HepG2 (cell line): Measurements from ENCODE around the gene KIF21B.

ENCODE experiments used
- GATAD2A ChIP-seq: IDR thresholded peaks from 2 replicates; pipeline ENCODE4 v1.6.1; 2016
- NFE2L1 ChIP-seq: sonication (generic); formaldehyde crosslinking; IDR thresholded peaks from 2 replicates; pipeline ENCODE4 v1.4.0; 2020; ENCODE audit warnings: missing genetic modification reagents, mild to moderate bottlenecking, borderline replicate concordance
- POLR2AphosphoS5 ChIP-seq: IDR thresholded peaks from 2 replicates; pipeline ENCODE4 v1.6.1; 2012; ENCODE audit warnings: low read depth, low read length
- YY1 ChIP-seq: IDR thresholded peaks from 2 replicates; pipeline ENCODE4 v1.6.1; 2011; ENCODE audit warnings: low read length, low read depth, moderate library complexity, mild to moderate bottlenecking; ENCODE audit not compliant: insufficient read depth, insufficient replicate concordance
- ZKSCAN1 ChIP-seq: fragments of 150-350 bp; IDR thresholded peaks from 2 replicates; pipeline ENCODE4 v1.6.1; 2014; ENCODE audit warnings: low read length
- TF ChIP-seq, protein P1 (sequence below): sonication (generic); formaldehyde crosslinking; IDR thresholded peaks from 2 replicates; pipeline ENCODE4 v1.4.0; 2020; ENCODE audit warnings: missing genetic modification reagents
- TF ChIP-seq, protein P2 (sequence below): sonication (generic); formaldehyde crosslinking; IDR thresholded peaks from 2 replicates; pipeline ENCODE4 v1.5.1; 2020; ENCODE audit warnings: missing genetic modification reagents, mild to moderate bottlenecking, borderline replicate concordance
- TF ChIP-seq, protein P3 (sequence below): sonication (generic); formaldehyde crosslinking; IDR thresholded peaks from 2 replicates; pipeline ENCODE4 v1.4.0; 2020; ENCODE audit warnings: missing genetic modification reagents, borderline replicate concordance
- TF ChIP-seq, protein P4 (sequence below): sonication (generic); formaldehyde crosslinking; IDR thresholded peaks from 2 replicates; pipeline ENCODE4 v1.5.0; 2020; ENCODE audit warnings: mild to moderate bottlenecking, missing genetic modification reagents, moderate library complexity
- TF ChIP-seq, protein P5 (sequence below), 2 experiments: IDR thresholded peaks; 2 replicates each; pipeline ENCODE4 v1.6.1; 2011 to 2012; ENCODE audit warnings: low read length in 2 of 2, borderline replicate concordance in 1 of 2, low read depth in 1 of 2, mild to moderate bottlenecking in 1 of 2, moderate library complexity in 1 of 2

DNA sequence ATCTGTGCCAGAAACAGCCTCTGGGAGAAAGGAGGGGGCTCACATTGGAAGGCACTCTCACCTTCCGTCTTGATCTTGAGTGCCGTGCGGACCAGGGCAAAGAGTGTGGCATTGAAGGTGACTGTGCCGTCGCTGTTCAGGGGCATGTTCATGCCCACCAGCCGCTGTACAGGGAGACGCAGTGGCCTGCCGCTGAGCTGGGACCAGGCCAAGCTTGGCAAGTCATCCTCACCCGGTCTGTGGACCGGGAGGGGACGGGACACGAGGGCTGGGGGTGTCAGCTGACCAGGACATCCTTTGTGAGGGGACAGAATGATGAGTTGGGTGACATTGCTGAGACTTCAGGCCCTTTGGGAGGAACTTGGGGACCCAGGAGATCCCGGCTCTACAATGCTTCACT lies 25.0 kb upstream of the KIF21B start:
- no peak for TF ChIP-seq YY1
- TF ChIP-seq, protein P1, sequence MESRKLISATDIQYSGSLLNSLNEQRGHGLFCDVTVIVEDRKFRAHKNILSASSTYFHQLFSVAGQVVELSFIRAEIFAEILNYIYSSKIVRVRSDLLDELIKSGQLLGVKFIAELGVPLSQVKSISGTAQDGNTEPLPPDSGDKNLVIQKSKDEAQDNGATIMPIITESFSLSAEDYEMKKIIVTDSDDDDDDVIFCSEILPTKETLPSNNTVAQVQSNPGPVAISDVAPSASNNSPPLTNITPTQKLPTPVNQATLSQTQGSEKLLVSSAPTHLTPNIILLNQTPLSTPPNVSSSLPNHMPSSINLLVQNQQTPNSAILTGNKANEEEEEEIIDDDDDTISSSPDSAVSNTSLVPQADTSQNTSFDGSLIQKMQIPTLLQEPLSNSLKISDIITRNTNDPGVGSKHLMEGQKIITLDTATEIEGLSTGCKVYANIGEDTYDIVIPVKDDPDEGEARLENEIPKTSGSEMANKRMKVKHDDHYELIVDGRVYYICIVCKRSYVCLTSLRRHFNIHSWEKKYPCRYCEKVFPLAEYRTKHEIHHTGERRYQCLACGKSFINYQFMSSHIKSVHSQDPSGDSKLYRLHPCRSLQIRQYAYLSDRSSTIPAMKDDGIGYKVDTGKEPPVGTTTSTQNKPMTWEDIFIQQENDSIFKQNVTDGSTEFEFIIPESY, result no peak
- TF ChIP-seq, protein P2, sequence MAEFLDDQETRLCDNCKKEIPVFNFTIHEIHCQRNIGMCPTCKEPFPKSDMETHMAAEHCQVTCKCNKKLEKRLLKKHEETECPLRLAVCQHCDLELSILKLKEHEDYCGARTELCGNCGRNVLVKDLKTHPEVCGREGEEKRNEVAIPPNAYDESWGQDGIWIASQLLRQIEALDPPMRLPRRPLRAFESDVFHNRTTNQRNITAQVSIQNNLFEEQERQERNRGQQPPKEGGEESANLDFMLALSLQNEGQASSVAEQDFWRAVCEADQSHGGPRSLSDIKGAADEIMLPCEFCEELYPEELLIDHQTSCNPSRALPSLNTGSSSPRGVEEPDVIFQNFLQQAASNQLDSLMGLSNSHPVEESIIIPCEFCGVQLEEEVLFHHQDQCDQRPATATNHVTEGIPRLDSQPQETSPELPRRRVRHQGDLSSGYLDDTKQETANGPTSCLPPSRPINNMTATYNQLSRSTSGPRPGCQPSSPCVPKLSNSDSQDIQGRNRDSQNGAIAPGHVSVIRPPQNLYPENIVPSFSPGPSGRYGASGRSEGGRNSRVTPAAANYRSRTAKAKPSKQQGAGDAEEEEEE (CRISPR knock-in tag), result no peak
- TF ChIP-seq, protein P3, sequence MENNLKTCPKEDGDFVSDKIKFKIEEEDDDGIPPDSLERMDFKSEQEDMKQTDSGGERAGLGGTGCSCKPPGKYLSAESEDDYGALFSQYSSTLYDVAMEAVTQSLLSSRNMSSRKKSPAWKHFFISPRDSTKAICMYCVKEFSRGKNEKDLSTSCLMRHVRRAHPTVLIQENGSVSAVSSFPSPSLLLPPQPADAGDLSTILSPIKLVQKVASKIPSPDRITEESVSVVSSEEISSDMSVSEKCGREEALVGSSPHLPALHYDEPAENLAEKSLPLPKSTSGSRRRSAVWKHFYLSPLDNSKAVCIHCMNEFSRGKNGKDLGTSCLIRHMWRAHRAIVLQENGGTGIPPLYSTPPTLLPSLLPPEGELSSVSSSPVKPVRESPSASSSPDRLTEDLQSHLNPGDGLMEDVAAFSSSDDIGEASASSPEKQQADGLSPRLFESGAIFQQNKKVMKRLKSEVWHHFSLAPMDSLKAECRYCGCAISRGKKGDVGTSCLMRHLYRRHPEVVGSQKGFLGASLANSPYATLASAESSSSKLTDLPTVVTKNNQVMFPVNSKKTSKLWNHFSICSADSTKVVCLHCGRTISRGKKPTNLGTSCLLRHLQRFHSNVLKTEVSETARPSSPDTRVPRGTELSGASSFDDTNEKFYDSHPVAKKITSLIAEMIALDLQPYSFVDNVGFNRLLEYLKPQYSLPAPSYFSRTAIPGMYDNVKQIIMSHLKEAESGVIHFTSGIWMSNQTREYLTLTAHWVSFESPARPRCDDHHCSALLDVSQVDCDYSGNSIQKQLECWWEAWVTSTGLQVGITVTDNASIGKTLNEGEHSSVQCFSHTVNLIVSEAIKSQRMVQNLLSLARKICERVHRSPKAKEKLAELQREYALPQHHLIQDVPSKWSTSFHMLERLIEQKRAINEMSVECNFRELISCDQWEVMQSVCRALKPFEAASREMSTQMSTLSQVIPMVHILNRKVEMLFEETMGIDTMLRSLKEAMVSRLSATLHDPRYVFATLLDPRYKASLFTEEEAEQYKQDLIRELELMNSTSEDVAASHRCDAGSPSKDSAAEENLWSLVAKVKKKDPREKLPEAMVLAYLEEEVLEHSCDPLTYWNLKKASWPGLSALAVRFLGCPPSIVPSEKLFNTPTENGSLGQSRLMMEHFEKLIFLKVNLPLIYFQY (CRISPR knock-in tag), result no peak
- TF ChIP-seq, protein P4, sequence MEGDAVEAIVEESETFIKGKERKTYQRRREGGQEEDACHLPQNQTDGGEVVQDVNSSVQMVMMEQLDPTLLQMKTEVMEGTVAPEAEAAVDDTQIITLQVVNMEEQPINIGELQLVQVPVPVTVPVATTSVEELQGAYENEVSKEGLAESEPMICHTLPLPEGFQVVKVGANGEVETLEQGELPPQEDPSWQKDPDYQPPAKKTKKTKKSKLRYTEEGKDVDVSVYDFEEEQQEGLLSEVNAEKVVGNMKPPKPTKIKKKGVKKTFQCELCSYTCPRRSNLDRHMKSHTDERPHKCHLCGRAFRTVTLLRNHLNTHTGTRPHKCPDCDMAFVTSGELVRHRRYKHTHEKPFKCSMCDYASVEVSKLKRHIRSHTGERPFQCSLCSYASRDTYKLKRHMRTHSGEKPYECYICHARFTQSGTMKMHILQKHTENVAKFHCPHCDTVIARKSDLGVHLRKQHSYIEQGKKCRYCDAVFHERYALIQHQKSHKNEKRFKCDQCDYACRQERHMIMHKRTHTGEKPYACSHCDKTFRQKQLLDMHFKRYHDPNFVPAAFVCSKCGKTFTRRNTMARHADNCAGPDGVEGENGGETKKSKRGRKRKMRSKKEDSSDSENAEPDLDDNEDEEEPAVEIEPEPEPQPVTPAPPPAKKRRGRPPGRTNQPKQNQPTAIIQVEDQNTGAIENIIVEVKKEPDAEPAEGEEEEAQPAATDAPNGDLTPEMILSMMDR (CRISPR knock-in tag), result no peak
- TF ChIP-seq NFE2L1 (CRISPR knock-in tag), result no peak
- TF ChIP-seq, protein P5, sequence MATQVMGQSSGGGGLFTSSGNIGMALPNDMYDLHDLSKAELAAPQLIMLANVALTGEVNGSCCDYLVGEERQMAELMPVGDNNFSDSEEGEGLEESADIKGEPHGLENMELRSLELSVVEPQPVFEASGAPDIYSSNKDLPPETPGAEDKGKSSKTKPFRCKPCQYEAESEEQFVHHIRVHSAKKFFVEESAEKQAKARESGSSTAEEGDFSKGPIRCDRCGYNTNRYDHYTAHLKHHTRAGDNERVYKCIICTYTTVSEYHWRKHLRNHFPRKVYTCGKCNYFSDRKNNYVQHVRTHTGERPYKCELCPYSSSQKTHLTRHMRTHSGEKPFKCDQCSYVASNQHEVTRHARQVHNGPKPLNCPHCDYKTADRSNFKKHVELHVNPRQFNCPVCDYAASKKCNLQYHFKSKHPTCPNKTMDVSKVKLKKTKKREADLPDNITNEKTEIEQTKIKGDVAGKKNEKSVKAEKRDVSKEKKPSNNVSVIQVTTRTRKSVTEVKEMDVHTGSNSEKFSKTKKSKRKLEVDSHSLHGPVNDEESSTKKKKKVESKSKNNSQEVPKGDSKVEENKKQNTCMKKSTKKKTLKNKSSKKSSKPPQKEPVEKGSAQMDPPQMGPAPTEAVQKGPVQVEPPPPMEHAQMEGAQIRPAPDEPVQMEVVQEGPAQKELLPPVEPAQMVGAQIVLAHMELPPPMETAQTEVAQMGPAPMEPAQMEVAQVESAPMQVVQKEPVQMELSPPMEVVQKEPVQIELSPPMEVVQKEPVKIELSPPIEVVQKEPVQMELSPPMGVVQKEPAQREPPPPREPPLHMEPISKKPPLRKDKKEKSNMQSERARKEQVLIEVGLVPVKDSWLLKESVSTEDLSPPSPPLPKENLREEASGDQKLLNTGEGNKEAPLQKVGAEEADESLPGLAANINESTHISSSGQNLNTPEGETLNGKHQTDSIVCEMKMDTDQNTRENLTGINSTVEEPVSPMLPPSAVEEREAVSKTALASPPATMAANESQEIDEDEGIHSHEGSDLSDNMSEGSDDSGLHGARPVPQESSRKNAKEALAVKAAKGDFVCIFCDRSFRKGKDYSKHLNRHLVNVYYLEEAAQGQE (IDR thresholded peaks at IDR 0.05; ENCODE audit: borderline replicate concordance in 1 of 2, low read depth in 1 of 2, low read length in 2 of 2), result no peak
- TF ChIP-seq POLR2AphosphoS5, result no peak
- no peak for TF ChIP-seq GATAD2A (CRISPR knock-in tag)
- no peak for TF ChIP-seq ZKSCAN1
